ENCODE data around the gene MEIS3. TPM values are rescaled to one million over a fixed set of nuclear protein-coding genes. Genes with fewer than 3 reads are reported as not detected.

MEIS3 gene
- total RNA-seq, result 1 to 10 TPM in 1 of 6 experiments, under 1 TPM in 5; 0.53 to 1.6 (median 0.77) TPM
- long read RNA-seq, result 0 reads

DNA sequence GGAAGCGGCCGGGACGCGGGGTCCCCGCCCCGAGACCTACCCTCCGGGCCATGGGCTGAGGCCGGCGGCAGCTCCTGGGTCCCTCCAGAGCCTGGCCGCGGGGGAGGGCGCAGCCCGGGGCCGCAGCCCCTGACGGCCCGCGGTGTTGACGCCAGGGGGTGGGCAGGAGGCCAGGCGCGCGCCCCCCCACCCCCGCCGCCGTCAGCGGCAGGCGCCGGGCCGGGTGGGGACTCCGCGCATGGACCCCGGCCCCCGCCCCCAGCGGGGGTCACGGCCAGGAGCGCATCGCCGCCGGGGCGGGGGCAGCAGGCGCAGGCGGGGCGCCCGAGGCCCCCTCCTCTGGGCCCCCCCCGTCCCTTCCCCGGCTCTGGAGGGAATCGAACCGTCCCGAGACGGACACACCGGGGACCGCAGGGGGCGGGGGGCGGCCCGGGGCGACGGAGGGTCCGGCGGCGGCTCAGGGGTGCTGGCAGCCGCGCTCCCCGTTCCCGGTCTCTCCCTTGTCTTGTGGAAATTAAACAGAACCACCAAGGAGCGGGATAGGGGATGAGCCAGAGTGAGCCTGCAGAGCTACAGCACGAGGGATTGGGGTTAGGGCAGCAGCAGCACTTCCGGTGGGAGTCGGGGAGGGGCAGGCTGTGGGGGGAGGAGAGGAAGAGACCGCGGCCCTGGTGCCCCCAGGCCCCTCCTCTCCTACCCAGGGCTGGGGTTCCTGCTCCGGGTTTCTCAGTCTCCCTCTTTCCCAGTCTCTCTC, at the start of gene MEIS3:
MEIS3 (minus strand) TSS at position 498 of the 754 bp plus-strand sequence; CDS start at position 52, 446 bp downstream.
- no peak for DNase-seq

GRCh38 chr19:47467914-47468313, 48.6 kb upstream of the MEIS3 start:
- no peak for TF ChIP-seq CTCF (IDR thresholded peaks at IDR 0.05)
- TF ChIP-seq POLR2A (IDR thresholded peaks at IDR 0.05), result no peak
- Histone ChIP-seq H3K4me3 (no peak overlapping the region), H3K27ac (no peak overlapping the region), H3K36me3 (no peaks in the 10 kb centered on the region), H3K4me1 (no peaks in the 10 kb centered on the region), H3K9me3 (no peaks in the 10 kb centered on the region), H3K27me3 (no peaks in the 10 kb centered on the region)
- intact Hi-C loops (cut with DNase I), result no loop called here
- WGBS (ENCODE audit: insufficient coverage, low coverage, low lambda C conversion rate, missing lambda C conversion rate), result 38% methylated on average over 9 of the region's 9 CpGs
- DNase-seq, result peak in 1 of 3 donors; percentile 21
- no peak for ATAC-seq

More for the DNA sequence above, at the start of gene MEIS3:
- Histone ChIP-seq H3K9me3 (no peaks in the 10 kb centered on the region), H3K27ac (no peak within 1 kb of the TSS), H3K27me3 (peaks cover 0 to 27% of the 10 kb centered on the region in 2 donors), H3K4me3 (no peak within 1 kb of the TSS), H3K4me1 (no peaks in the 10 kb centered on the region), H3K36me3 (no peaks in the 10 kb centered on the region)
- intact Hi-C loops (cut with DNase I), result no loop called here
- TF ChIP-seq POLR2A (IDR thresholded peaks at IDR 0.05) (no peak), CTCF (IDR thresholded peaks at IDR 0.05) (no peak)
- 0% methylated on average over 2 of the region's 70 CpGs for WGBS (ENCODE audit: insufficient coverage, low coverage, low lambda C conversion rate, missing lambda C conversion rate)
- ATAC-seq, result no peak

DNA sequence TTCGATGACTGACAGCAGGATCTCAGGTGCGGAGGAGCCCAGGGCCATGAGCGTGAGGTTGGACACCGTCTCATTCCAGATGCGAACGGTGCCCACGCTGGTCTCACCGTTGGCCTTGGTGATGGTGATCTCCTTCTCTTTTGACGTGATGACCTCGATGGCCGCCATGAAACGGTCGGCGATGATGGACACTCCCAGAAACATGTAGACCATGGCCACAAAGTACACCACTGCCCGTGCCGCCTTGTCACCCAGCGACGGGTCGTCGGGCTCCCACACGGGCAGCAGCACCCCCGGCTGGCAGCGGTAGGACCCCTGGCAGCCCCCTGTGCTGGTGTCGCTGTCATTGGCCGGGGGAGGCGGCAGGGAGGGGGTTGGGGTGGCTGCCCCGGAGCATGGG, 46.6 kb upstream of the MEIS3 start:
- DNase-seq, result no peak
- WGBS (ENCODE audit: insufficient coverage, low coverage, low lambda C conversion rate, missing lambda C conversion rate), result 61% methylated on average over 6 of the region's 27 CpGs
- no peak for ATAC-seq
- TF ChIP-seq POLR2A (IDR thresholded peaks at IDR 0.05), result no peak
- TF ChIP-seq CTCF (IDR thresholded peaks at IDR 0.05), result no peak
- intact Hi-C loops (cut with DNase I), result no loop called here
- H3K36me3 ChIP-seq, result no peaks in the 10 kb centered on the region
- H3K4me1 ChIP-seq, result no peaks in the 10 kb centered on the region
- H3K27me3 ChIP-seq, result no peaks in the 10 kb centered on the region
- H3K27ac ChIP-seq, result no peak overlapping the region
- H3K4me3 ChIP-seq, result no peak overlapping the region
- H3K9me3 ChIP-seq, result no peaks in the 10 kb centered on the region

- Histone ChIP-seq H3K27ac (no peak overlapping the region), H3K4me1 (no peaks in the 10 kb centered on the region), H3K9me3 (no peaks in the 10 kb centered on the region), H3K4me3 (no peak overlapping the region), H3K27me3 (no peaks in the 10 kb centered on the region), H3K36me3 (no peaks in the 10 kb centered on the region)
- no peak for TF ChIP-seq CTCF (IDR thresholded peaks at IDR 0.05)
- TF ChIP-seq POLR2A (IDR thresholded peaks at IDR 0.05), result no peak
- intact Hi-C loops (cut with DNase I), result no loop called here
- ATAC-seq (no peak), DNase-seq (no peak)
- WGBS (ENCODE audit: insufficient coverage, low coverage, low lambda C conversion rate, missing lambda C conversion rate), result 55% methylated on average over 8 of the region's 10 CpGs
Observed at GRCh38 chr19:47464675-47465419, 45.5 kb upstream of the MEIS3 start.

Measured in right lobe of liver (tissue), 6 donors.